HEK293T (cell line): ENCODE results near the gene ITGA8.

Experiments used
- ELF4 ChIP-seq: fragments of 450-650 bp; IDR thresholded peaks from 2 replicates; pipeline ENCODE4 v1.6.1; 2017; ENCODE audit warnings: antibody characterized with exemption
- FOXA1 ChIP-seq: fragments of 450-650 bp; IDR thresholded peaks from 2 replicates; pipeline ENCODE4 v1.6.1; 2016; ENCODE audit warnings: mild to moderate bottlenecking
- FOXK2 ChIP-seq: fragments of 450-650 bp; IDR thresholded peaks from 2 replicates; pipeline ENCODE4 v1.6.1; 2016; ENCODE audit warnings: mild to moderate bottlenecking
- FOXM1 ChIP-seq: fragments of 450-650 bp; IDR thresholded peaks from 2 replicates; pipeline ENCODE4 v1.6.1; 2017; ENCODE audit warnings: mild to moderate bottlenecking, borderline replicate concordance
- L3MBTL2 ChIP-seq: fragments of 450-650 bp; conservative IDR thresholded peaks from 2 replicates; pipeline ENCODE4 v1.6.1; 2016; ENCODE audit warnings: mild to moderate bottlenecking
- PKNOX1 ChIP-seq: fragments of 450-650 bp; IDR thresholded peaks from 2 replicates; pipeline ENCODE4 v1.6.1; 2016
- SUZ12 ChIP-seq: fragments of 450-650 bp; IDR thresholded peaks from 2 replicates; pipeline ENCODE4 v1.6.1; 2016; ENCODE audit warnings: mild to moderate bottlenecking
- TARDBP ChIP-seq: fragments of 450-650 bp; IDR thresholded peaks from 2 replicates; pipeline ENCODE4 v1.6.1; 2016

GRCh38 chr10:15562116-15562515 is 157.6 kb downstream of the ITGA8 start:
- TF ChIP-seq SUZ12 (no peak), L3MBTL2 (no peak), FOXK2 (no peak), PKNOX1 (no peak), FOXA1 (no peak), FOXM1 (no peak), TARDBP (no peak), ELF4 (no peak)
